Stimulated activated CD4-positive, alpha-beta T cell treated with anti-CD3 and anti-CD28 coated beads, Interleukin-1b, Interleukin-23, amount 100 ng/mL, for 48 hours (primary cell): Measurements from ENCODE around the gene SLC25A33.
"Not testable (repeated sequence)": the region's sequence is repeated elsewhere in the genome, so short reads cannot be mapped to it uniquely, and the experiment has no call there.

Source experiments
- DNase-seq: peaks from one replicate; pipeline ENCODE4 v3.0.0-alpha.2; 2020

Gene SLC25A33

DNA sequence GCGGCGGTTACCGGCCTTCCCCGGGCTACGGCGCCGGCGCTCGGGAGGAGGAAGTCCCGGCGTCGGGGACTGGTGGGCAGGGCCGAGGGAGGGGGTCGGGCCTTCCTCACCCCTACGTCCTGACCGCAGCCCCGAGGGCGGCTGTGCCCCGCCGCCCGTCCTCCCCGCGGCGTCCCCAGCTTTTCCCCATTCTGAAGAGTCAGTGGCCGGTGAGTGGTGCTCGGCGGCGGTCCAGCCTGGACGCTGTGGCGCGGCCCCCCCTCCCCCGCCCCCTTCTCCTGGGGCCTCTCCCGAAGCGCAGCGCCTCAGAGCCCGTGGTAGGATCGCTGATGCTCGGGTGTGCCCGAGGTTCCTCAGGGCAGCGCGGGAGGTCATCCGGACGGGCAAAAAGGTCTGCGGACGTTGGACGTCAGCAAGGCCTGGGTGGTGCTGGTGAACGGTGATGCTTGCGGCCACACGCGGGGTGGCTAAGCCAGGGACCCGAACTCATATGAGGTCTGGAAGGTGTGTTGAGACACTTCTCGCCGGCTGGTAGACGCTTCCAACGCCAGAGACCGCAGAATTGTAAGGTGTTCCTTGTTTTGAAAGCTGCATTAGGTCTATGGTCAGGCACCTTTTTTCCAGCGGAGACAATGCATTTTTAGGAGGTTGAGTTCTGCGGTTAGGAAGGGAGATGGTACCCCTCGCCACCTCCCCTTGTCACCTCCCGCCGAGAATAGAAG lies 725 bp downstream of the SLC25A33 start:
- peak; percentile 38 for DNase-seq

GRCh38 chr1:9542430-9542829 lies 3.2 kb downstream of the SLC25A33 start:
- no peak for DNase-seq

DNA sequence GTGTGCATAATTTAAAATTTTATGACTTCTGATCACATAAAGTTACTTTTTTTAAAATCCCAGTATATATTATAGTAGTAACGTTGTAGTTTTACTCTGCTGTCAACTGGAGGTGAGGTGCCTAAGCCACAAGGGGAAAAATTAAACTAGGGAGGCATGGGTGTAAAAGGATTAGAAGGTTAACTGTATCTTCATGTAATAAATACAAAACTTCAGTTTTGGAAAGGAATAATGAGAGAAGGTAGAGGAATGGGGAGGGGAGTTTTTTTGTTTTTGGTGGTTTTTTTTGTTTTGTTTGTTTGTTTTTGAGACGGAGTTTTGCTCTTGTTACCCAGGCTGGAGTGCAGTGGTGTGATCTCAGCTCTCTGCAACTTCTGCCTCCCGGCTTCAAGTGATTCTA lies 5.7 kb downstream of the SLC25A33 start:
- DNase-seq, result no peak

GRCh38 chr1:9549955-9550546 lies 10.8 kb downstream of the SLC25A33 start:
- no peak for DNase-seq

DNA sequence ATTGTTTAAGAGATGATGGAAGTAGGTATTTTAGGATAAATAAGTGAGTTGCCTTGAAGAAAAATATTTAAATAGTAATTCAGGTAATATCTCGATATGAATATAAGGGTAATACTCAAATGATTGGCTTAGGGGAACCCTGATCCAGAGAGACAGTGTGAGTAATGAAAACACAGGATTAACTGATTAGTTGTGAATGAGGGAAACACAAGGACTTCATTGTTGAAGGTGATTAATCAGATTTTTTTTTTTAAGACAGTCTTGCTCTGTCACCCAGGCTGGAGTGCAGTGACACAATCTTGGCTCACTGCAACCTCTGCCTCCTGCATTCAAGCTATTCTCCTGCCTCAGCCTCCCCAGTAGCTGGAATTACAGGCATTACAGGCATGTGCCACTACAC lies 12.7 kb downstream of the SLC25A33 start:
- no peak for DNase-seq

GRCh38 chr1:9553736-9554144 lies 14.5 kb downstream of the SLC25A33 start:
- no peak for DNase-seq

GRCh38 chr1:9555942-9556341 lies 16.7 kb downstream of the SLC25A33 start:
- DNase-seq, result no peak

GRCh38 chr1:9557624-9558023 lies 18.4 kb downstream of the SLC25A33 start:
- no peak for DNase-seq

GRCh38 chr1:9558271-9558945 lies 19.1 kb downstream of the SLC25A33 start:
- DNase-seq, result no peak

DNA sequence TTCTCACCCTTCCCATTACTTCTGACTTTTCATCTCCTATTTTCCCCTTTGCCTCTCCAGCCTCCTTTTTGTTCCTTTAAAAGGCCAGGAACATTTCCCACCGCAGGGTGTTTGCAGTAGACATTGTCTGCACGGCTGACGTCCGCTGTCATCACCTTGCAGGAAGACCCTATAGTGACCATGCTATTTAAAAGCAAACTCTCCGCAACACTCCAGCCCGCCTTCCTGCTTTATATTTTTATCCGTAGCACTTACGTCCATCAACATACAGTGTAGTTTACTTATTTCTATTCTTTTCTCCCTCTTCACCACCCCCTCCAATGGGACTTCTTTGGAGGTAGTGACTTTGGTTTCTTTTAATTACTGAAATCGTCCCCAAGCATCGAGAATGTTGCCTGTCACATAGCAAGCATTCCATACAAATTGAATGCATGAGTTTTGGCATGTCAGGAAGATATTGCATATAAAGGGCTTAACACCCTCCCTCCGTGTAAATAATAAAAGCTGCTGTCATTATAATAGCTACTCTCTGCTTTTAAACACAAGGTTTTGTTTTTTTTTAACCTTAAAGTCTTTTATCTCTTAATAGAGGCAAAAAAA lies 19.8 kb downstream of the SLC25A33 start:
- DNase-seq, result no peak

DNA sequence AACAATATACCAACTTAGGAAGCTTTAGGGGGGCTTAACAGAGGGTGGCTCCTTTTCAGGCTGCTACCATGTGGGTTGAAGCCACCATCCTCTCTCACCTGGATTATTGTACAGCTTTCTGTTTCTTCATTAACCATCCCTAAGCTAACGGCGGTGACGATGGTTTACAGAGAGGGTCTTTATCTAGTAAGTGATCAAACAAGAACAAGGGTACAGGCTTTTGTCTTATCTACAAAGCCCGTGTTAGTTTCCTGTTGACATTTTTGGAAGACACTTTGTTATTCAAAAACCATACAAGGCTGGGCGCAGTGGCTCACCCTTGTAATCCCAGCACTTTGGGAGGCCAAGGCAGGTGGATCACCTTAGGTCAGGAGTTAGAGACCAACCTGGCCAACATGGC lies 20.4 kb downstream of the SLC25A33 start:
- no peak for DNase-seq

DNA sequence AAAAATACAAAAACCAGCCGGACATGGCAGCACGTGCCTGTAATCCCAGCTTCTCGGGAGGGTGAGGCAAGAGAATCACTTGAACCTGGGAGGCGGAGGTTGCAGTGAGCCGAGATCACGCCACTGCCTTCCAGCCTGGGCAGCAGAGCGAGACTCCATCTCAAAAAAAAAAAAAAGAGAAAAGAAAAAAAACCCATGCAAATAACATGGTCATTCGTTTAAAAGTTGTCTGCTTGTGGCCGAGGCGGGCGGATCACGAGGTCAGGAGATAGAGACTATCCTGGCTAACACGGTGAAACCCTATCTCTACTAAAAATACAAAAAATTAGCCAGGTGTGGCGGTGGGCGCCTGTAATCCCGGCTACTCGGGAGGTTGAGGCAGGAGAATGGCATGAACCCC lies 20.8 kb downstream of the SLC25A33 start:
- not testable (repeated sequence) for DNase-seq

DNA sequence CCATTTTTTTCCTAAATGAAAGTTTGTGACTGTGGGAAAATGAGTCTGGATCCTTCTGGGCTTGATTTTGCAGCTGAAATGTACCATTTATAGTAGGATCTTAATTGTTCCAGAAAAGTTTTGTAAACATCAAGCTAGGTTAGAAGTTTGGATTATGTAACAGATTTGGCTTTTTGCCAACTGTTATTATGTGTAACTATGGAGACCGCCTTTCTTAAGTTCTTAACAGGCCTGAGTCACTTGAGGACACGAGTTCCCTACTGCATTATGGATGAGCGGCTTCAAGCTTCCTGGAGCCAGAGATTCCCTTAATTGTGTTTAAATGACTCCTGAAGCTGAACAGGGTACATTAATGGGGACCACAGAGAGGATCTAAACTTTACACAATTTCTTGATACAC lies 22.2 kb downstream of the SLC25A33 start:
- DNase-seq, result no peak

- no peak for DNase-seq
Observed at GRCh38 chr1:9569267-9569666, 30.0 kb downstream of the SLC25A33 start.

DNA sequence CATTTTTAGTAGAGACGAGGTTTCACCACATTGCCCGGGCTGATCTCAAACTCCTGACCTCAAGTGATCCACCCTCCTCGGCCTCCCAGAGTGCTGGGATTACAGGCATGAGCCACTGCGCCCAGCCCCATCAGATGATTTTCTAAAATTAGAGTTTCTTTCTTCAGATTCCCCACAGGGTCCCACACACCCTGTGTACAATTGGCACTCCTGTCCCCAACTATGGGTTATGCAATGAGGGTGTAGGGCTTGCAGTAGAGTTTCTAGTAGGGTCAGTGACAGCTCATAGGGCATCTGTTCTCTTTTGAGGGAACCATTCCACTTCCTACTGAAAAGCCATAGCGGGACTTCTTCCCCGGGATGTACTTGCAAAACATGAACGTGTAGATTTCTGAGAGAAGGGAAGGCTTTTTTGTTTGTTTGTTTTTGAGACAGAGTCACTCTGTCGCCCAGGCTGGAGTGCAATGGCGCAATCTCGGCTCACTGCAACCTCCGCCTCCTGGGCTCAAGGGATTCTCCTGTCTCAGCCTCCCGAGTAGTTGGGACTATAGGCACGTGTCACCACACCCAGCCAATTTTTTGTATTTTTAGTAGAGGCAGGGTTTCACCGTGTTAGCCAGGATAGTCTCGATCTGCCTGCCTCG lies 31.7 kb downstream of the SLC25A33 start:
- DNase-seq, result not testable (repeated sequence)

GRCh38 chr1:9573723-9574122 lies 34.5 kb downstream of the SLC25A33 start:
- no peak for DNase-seq

DNA sequence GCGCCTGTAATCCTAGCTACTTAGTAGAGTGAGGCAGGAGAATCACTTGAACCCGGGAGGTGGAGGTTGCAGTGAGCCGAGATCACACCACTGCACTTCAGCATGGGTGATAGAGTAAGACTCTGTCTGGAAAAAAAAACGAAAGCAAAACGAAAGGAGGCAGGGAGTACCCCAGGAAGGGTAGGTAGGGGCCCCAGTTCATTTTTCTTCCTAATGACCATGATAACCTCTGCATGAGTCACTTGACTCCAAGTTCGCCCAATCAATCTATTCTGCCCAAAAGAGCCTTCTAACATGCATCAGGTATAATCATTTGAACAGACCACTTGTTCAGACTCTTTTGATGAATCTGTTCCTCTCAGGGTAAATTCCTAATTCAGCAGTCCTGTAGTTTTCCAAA lies 36.2 kb downstream of the SLC25A33 start:
- no peak for DNase-seq

- DNase-seq, result no peak
Observed at GRCh38 chr1:9576903-9577302, 37.6 kb downstream of the SLC25A33 start.

DNA sequence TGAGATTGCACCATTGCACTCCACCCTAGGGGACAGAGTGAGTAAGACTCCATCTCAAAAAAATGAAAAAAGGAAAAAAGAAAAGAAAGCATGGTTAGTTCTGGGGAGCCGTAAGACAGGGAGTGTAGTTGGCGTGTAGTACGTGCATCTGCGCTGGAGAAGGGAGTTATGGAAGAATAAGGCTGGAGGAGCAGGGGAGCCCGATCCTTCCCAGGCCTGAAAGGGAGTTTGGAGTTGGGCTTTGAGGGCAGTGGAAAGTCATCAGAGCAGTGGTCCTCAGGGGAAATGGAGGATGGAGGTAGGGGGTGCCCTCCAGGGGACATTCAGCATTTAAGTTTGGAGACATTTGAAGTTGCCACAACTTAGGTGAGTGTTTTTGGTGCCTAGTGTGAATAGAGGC lies 38.2 kb downstream of the SLC25A33 start:
- DNase-seq, result no peak

DNA sequence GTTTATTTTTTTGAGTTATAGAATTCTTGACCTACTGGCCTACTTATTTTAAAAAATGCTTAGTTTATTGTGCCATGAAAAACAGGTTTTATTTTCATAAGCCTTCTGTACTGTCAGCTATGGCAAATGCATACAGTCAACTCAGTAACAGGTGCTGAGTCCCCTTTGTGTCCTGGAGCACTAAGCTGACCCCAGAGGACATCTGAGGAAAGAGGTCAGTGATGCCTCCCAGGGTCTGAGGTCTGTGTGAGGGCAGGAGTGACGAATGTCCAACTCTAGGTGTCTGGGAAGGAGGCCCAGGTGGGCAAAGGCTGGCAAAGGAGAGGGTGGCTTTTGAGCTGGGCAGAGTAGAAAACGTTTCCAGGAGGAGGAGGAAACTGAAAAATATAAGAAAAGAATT lies 41.7 kb downstream of the SLC25A33 start:
- DNase-seq, result no peak

DNA sequence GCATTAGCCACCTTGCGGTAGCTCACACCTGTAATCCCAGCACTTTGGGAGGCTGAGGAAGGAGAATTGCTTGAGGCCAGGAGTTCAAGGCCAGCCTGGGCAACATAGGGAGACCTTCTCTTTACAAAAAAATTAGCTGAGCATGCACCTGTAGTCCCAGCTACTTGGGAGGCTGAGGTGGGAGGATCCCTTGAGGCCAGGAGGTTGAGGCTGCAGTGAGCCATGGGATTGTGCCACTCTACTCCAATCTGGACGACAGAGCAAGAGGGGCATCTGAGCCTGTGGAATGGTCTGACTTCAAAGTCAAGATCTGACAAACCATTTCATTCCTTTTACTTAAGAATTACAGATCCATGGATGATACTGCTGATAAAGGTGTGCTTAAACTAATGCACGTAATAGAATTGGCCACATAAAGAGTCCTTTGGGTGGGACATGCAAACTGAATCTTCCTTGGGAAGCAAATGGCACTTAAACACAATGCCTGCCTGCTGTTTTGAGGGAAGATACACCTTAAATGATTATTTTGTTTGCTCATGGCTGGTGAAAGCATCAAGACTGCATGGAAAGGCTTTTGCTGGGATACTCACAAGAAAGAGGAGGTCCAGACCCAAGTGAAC lies 47.0 kb downstream of the SLC25A33 start:
- DNase-seq, result no peak

DNA sequence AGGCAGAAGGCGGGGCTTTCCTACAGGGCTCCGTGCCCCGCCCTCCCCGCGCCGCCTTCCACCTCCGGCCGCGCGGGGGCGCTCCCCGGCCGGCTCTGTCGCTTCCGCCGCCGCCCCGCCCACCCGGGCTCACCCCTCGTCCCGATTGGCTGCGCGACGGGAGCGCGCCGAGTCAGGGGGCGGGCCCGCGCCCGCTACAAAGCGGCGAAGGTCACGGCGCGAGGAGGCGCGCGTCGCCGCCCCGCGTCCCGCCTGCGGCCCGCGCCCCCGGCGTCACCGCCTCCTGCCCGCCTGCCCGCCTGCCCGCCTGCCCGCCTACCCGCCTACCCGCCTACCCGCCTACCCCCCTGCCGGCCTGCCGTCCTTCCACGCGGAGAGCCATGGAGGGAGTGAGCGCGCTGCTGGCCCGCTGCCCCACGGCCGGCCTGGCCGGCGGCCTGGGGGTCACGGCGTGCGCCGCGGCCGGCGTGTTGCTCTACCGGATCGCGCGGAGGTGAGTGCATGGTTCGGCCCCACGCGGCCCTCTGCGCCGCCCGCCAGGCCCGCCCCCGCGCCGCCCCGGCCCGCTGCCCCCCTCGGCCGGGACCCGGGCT lies 49.4 kb downstream of the SLC25A33 start, which contains the start of gene TMEM201:
TSS of gene TMEM201 (plus strand) at position 361 of the 593 bp plus-strand sequence. CDS start at position 381, 20 bp downstream.
- DNase-seq, result peak; percentile 93
